CD4-positive, CD25-positive, alpha-beta regulatory T cell (primary cell): ENCODE data around the gene PPP2R2D. TPM values are rescaled to one million over a fixed set of nuclear protein-coding genes. Genes with fewer than 3 reads are reported as not detected.

Experiments
- ATAC-seq, 2 donors: fragments of 150-1000 bp; cut with Tn5 transposase; one replicate each; pipeline ENCODE4 v1.10.0; 2021; ENCODE audit warnings: low read depth in 2 of 2, moderate number of reproducible peaks in 2 of 2, moderate library complexity in 1 of 2
- DNase-seq, 3 donors: peaks; one replicate each; pipeline versions ENCODE4 v3.0.0 to v3.0.0-alpha.2; 2012 to 2022; ENCODE audit warnings: mixed read lengths in 1 of 3
- H3K27ac ChIP-seq: one replicate; pipeline ENCODE4 v1.7.0; 2013; ENCODE audit warnings: mild to moderate bottlenecking, low read length; ENCODE audit not compliant: insufficient read depth, poor library complexity, severe bottlenecking
- H3K27me3 ChIP-seq: one replicate; pipeline ENCODE4 v1.7.0; 2013; ENCODE audit warnings: low read length; ENCODE audit not compliant: control insufficient read depth, insufficient read depth
- H3K36me3 ChIP-seq: one replicate; pipeline ENCODE4 v1.7.0; 2013; ENCODE audit warnings: mild to moderate bottlenecking, low read length, moderate library complexity; ENCODE audit not compliant: control insufficient read depth, insufficient read depth
- H3K4me1 ChIP-seq: 2 replicates; pipeline ENCODE4 v1.7.0; 2013; ENCODE audit warnings: mild to moderate bottlenecking, low read length; ENCODE audit not compliant: insufficient read depth, control insufficient read depth, poor library complexity, severe bottlenecking
- H3K4me3 ChIP-seq: one replicate; pipeline ENCODE4 v1.7.0; 2013; ENCODE audit warnings: low read depth, mild to moderate bottlenecking, low read length, moderate library complexity
- H3K9me3 ChIP-seq, 2 experiments: 1 replicate in 1 of 2; 2 replicates in 1 of 2; pipeline ENCODE4 v1.7.0; 2013; ENCODE audit warnings: low read length in 2 of 2, mild to moderate bottlenecking in 1 of 2, moderate library complexity in 1 of 2; ENCODE audit not compliant: control insufficient read depth in 2 of 2
- H3K27ac Mint-ChIP-seq, 3 donors: one replicate each; pipeline ENCODE4 v1.8.0; 2020 to 2022; ENCODE audit warnings: mild to moderate bottlenecking in 3 of 3, mixed read lengths in 3 of 3, moderate library complexity in 2 of 3
- H3K27me3 Mint-ChIP-seq: one replicate; pipeline ENCODE4 v1.8.0; 2022; ENCODE audit warnings: mild to moderate bottlenecking, mixed read lengths
- H3K36me3 Mint-ChIP-seq: one replicate; pipeline ENCODE4 v1.8.0; 2020; ENCODE audit warnings: mixed read lengths
- H3K4me1 Mint-ChIP-seq, 4 donors: one replicate each; pipeline ENCODE4 v1.8.0; 2020 to 2022; ENCODE audit warnings: mixed read lengths in 4 of 4, mild to moderate bottlenecking in 1 of 4
- H3K4me3 Mint-ChIP-seq, 4 donors: one replicate each; pipeline ENCODE4 v1.8.0; 2020 to 2022; ENCODE audit warnings: mild to moderate bottlenecking in 4 of 4, mixed read lengths in 4 of 4, moderate library complexity in 3 of 4
- H3K9me3 Mint-ChIP-seq, 7 donors: one replicate each; pipeline ENCODE4 v1.8.0; 2020 to 2022; ENCODE audit warnings: mixed read lengths in 7 of 7, mild to moderate bottlenecking in 3 of 7, moderate library complexity in 2 of 7
- polyA plus RNA-seq, 4 donors: library from polyadenylated mRNA; unstranded; fragments of 300-500 nt; fragmentation: Illumina TruSeq; gene quantifications; one replicate each; pipeline ENCODE4 v1.2.3, GENCODE V29; 2021
- total RNA-seq: library from RNA; stranded (reverse); gene quantifications from one replicate; pipeline ENCODE4 v1.2.3, GENCODE V29; 2022

The PPP2R2D gene
- total and polyA plus RNA-seq, 5 donors from 2014 or later, result 23.8 to 48.1 (median 26.6) TPM

DNA sequence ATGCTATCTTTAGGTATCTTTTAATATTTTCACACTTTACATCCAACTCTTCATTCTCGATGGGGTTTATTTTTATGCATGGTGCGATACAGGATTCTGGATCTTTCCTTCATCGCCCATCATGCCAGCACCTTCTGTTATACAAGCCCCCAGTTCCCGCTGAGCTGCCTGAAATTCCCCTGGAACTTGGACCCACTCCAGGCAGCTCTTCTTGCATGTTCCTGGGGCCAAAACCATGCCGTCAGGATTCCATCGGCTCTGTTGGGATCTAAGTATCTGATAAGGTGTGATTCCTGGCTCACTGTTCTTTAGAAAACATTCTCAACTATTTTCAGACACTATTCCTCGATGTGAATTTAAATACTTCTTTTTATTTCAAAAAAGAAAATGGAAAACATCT lies 40.5 kb upstream of the PPP2R2D start:
- Histone ChIP-seq H3K27ac (no peak overlapping the region), H3K36me3 (no peaks in the 10 kb centered on the region)

DNA sequence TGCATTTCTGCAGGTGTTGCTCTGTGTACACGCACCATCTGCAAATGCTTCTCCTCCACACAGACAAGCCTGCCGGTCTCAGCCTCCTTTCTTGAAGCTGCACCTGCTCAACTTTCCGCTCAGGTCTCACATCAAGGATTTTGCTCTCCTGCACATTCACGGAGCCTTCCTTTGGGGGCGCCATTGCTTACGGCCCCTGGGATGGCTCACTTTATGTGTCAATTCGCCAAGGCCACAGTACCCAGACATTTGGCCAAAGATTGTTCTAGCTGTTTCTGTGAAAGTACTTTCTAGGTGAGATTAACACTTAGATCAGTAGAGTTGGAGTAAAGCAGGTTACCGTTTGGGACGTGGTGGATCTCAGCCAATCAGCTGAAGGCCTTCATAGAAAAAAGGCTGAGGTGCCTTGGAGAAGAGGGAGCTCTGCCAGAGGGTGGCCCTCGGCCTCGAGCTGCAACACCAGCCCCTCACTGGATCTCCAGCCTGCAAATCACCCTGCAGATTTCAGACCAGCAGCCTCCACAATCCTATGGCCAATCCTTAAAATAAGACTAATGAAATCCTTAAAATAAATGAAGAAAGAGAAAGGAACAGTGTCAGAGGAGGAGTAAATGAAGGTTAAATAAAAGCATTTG lies 39.9 kb upstream of the PPP2R2D start:
- H3K27me3 Mint-ChIP-seq, result no peaks in the 10 kb centered on the region
- H3K36me3 Mint-ChIP-seq, result no peaks in the 10 kb centered on the region
- Histone ChIP-seq H3K4me3 (no peak overlapping the region), H3K9me3 (no peaks in the 10 kb centered on the region), H3K27me3 (no peaks in the 10 kb centered on the region), H3K36me3 (no peaks in the 10 kb centered on the region), H3K4me1 (no peaks in the 10 kb centered on the region), H3K27ac (no peak overlapping the region)
- ATAC-seq, result no peak
- H3K4me3 Mint-ChIP-seq, result no peak overlapping the region
- H3K27ac Mint-ChIP-seq, result peak overlapping the region in 1 of 3 donors; percentile 61
- no peaks in the 10 kb centered on the region for H3K4me1 Mint-ChIP-seq
- no peaks in the 10 kb centered on the region for H3K9me3 Mint-ChIP-seq
- DNase-seq, result no peak

More for the DNA sequence above, 40.5 kb upstream of the PPP2R2D start:
- H3K9me3 Mint-ChIP-seq, result no peaks in the 10 kb centered on the region
- DNase-seq (no peak), ATAC-seq (no peak)
- H3K27me3 Mint-ChIP-seq, result no peaks in the 10 kb centered on the region
- no peak overlapping the region for H3K4me3 Mint-ChIP-seq
- no peaks in the 10 kb centered on the region for H3K4me1 ChIP-seq
- H3K4me3 ChIP-seq, result no peak overlapping the region
- no peaks in the 10 kb centered on the region for H3K27me3 ChIP-seq
- H3K27ac Mint-ChIP-seq, result no peak overlapping the region
- H3K9me3 ChIP-seq, result no peaks in the 10 kb centered on the region
- no peaks in the 10 kb centered on the region for H3K36me3 Mint-ChIP-seq
- no peaks in the 10 kb centered on the region for H3K4me1 Mint-ChIP-seq

DNA sequence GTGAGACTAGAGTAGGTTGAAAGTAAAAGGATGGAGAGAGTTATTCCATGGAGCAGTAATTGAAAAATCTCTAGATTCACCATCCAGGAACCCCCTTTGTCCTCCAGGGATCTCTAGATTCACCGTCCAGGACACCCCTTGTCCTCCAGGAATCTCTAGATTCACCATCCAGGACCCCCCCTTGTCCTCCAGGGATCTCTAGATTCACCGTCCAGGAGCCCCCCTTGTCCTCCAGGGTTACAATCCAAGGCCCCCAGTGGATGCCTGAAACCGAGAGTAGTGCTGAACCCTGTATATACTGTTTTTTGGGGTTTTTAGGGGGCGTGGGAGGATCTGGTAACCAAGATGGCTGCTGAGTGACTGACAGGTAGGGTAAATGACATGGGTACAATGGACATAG lies 38.3 kb upstream of the PPP2R2D start:
- Mint-ChIP-seq H3K27ac (no peak overlapping the region), H3K4me1 (no peaks in the 10 kb centered on the region), H3K36me3 (no peaks in the 10 kb centered on the region), H3K4me3 (no peak overlapping the region), H3K9me3 (no peaks in the 10 kb centered on the region), H3K27me3 (peaks cover 6% of the 10 kb centered on the region)
- Histone ChIP-seq H3K36me3 (no peaks in the 10 kb centered on the region), H3K4me1 (no peaks in the 10 kb centered on the region), H3K27me3 (no peaks in the 10 kb centered on the region), H3K27ac (no peak overlapping the region), H3K9me3 (no peaks in the 10 kb centered on the region), H3K4me3 (no peak overlapping the region)
- DNase-seq, result no peak
- no peak for ATAC-seq

DNA sequence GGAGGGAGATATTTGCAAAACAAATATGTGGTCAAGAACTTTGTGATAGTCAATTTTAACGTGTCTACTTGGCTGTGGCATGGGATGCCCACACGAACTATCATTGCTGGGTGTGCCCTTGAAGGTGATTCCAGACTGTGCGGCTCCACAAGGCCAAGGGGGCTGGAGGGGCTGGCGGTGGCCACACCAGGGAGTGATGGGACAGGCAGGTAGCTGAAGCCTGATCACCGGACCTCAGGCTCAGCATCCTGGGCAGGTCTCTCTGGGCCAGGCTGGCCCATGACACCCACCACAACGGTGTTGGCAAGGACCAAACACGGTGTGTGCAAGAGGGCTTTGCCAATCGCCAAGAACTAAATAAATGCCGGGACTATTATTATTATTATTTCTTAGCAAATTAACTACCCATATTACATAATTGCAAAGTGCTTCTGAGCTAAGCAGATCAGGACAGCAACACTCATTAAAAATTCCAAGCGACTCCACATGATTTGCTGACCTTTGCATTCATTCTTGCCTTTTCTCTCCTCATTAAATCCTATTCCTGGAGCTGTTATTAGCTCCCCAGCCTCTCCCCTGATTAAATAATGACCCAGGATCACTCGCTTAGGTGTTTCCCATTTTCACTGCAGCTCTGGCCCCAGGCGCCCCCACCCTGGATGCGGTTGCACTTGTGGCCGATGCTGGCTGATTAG lies 35.4 kb upstream of the PPP2R2D start:
- Mint-ChIP-seq H3K4me3 (no peak overlapping the region), H3K4me1 (no peaks in the 10 kb centered on the region), H3K27me3 (peaks cover 7% of the 10 kb centered on the region), H3K9me3 (no peaks in the 10 kb centered on the region), H3K36me3 (no peaks in the 10 kb centered on the region), H3K27ac (no peak overlapping the region)
- ATAC-seq (no peak), DNase-seq (no peak)
- no peaks in the 10 kb centered on the region for H3K9me3 ChIP-seq
- no peak overlapping the region for H3K27ac ChIP-seq
- H3K4me3 ChIP-seq, result no peak overlapping the region
- no peaks in the 10 kb centered on the region for H3K4me1 ChIP-seq
- no peaks in the 10 kb centered on the region for H3K36me3 ChIP-seq
- no peaks in the 10 kb centered on the region for H3K27me3 ChIP-seq

DNA sequence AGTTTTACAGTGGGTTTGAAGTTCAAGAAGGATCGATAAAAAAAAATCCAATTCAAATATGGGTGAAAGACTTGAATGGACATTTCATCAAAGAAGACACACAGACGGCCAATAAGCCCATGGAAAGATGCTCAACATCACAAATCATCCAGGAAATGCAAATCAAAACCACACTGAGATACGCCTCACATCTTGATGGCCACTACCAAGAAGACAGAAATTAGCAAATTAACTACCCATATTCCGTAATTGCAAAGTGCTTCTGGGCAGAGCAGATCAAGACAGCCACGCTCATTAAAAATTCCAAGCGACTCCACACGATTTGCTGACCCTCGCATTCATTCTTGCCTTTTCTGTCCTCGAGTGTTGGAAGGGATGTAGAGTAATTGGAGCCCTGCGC lies 34.1 kb upstream of the PPP2R2D start:
- no peaks in the 10 kb centered on the region for H3K4me1 ChIP-seq
- no peaks in the 10 kb centered on the region for H3K4me1 Mint-ChIP-seq
- no peaks in the 10 kb centered on the region for H3K27me3 ChIP-seq
- DNase-seq (no peak), ATAC-seq (no peak)
- no peak overlapping the region for H3K4me3 Mint-ChIP-seq
- H3K9me3 ChIP-seq, result no peaks in the 10 kb centered on the region
- H3K27ac Mint-ChIP-seq, result no peak overlapping the region
- H3K4me3 ChIP-seq, result no peak overlapping the region
- no peaks in the 10 kb centered on the region for H3K36me3 Mint-ChIP-seq
- H3K36me3 ChIP-seq, result no peaks in the 10 kb centered on the region
- H3K9me3 Mint-ChIP-seq, result no peaks in the 10 kb centered on the region
- no peak overlapping the region for H3K27ac ChIP-seq
- peaks cover 12% of the 10 kb centered on the region for H3K27me3 Mint-ChIP-seq

DNA sequence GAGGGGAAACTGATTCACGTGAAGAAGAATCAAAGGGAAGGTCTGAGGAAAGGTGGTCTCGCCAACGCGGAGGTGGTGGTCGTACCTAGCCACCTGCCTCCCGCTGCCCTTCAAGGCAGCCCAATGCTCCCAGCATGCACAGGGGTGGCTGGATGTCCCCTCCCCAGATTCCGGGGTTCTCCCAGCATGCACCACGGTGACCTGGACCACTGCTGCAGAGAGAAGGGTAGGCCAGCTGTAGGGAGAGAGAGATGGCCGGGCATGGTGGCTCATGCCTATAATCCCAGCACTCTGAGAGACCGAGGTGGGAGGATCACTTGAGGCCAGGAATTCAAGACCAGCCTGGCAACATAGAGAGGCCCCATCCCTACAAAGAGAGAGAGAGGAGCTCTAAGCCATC lies 32.4 kb upstream of the PPP2R2D start:
- Histone ChIP-seq H3K4me1 (no peaks in the 10 kb centered on the region), H3K9me3 (no peaks in the 10 kb centered on the region), H3K36me3 (no peaks in the 10 kb centered on the region), H3K4me3 (no peak overlapping the region), H3K27ac (no peak overlapping the region), H3K27me3 (no peaks in the 10 kb centered on the region)
- H3K4me1 Mint-ChIP-seq, result no peaks in the 10 kb centered on the region
- no peak for DNase-seq
- no peak for ATAC-seq
- no peak overlapping the region for H3K4me3 Mint-ChIP-seq
- peaks cover 12% of the 10 kb centered on the region for H3K27me3 Mint-ChIP-seq
- H3K9me3 Mint-ChIP-seq, result no peaks in the 10 kb centered on the region
- H3K27ac Mint-ChIP-seq, result no peak overlapping the region
- H3K36me3 Mint-ChIP-seq, result no peaks in the 10 kb centered on the region

DNA sequence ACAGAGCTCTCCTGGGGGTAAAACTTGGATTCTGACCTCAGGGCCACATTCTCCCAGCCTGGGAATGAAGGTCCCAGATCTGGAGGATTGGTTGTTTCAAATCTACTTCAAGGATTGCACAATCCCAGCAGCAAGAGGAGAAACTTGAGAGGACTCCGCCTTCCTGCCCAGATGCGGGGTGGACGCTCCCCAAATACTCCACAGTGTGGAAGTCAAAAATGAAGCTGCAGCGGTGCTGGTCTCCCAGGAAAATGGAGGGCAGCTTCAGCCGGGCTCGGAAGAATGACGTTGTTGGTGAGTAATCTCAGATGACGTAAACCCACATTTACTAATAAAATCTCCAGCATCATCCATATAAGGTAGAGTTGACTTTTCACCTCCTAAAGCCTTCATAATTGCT lies 31.5 kb upstream of the PPP2R2D start:
- H3K27me3 Mint-ChIP-seq, result peaks cover 12% of the 10 kb centered on the region
- Histone ChIP-seq H3K27ac (no peak overlapping the region), H3K9me3 (no peaks in the 10 kb centered on the region), H3K36me3 (no peaks in the 10 kb centered on the region), H3K4me3 (no peak overlapping the region), H3K4me1 (no peaks in the 10 kb centered on the region), H3K27me3 (no peaks in the 10 kb centered on the region)
- no peaks in the 10 kb centered on the region for H3K4me1 Mint-ChIP-seq
- no peaks in the 10 kb centered on the region for H3K36me3 Mint-ChIP-seq
- H3K4me3 Mint-ChIP-seq, result no peak overlapping the region
- H3K9me3 Mint-ChIP-seq, result no peaks in the 10 kb centered on the region
- ATAC-seq, result no peak
- H3K27ac Mint-ChIP-seq, result no peak overlapping the region
- no peak for DNase-seq

DNA sequence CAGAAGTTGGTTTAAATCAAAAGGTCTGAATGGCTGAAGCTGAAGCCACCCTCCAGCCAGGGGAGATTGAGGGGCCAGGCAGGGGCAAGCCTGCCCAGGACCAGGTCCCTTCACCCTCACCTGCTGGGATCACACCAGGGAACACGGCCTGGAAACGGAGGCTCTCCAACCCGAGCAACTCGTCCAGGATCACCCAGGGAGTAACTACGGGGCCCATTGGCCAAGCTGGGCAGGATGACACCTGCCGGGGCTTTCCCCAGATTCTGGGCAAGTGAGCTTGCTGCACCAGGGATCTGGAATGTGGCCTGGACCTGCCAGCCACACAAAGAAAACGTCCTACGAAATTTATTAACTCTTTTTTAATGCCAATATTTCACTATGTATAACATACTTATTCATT lies 30.4 kb upstream of the PPP2R2D start:
- Mint-ChIP-seq H3K27me3 (peaks cover 17% of the 10 kb centered on the region), H3K27ac (no peak overlapping the region), H3K4me3 (no peak overlapping the region), H3K9me3 (no peaks in the 10 kb centered on the region), H3K4me1 (peaks cover 0 to 2% (median 0%) of the 10 kb centered on the region in 4 donors), H3K36me3 (no peaks in the 10 kb centered on the region)
- no peak overlapping the region for H3K27ac ChIP-seq
- no peak overlapping the region for H3K4me3 ChIP-seq
- no peaks in the 10 kb centered on the region for H3K36me3 ChIP-seq
- no peaks in the 10 kb centered on the region for H3K4me1 ChIP-seq
- H3K27me3 ChIP-seq, result no peaks in the 10 kb centered on the region
- no peak for DNase-seq
- ATAC-seq, result no peak
- no peaks in the 10 kb centered on the region for H3K9me3 ChIP-seq
